DND-41 (cell line): ENCODE measurements around the gene DIS3L2.

ENCODE experiments used
- CTCF ChIP-seq: IDR thresholded peaks from 2 replicates; pipeline ENCODE4 v1.5.1; 2012; ENCODE audit warnings: borderline replicate concordance, low read length, moderate library complexity, mild to moderate bottlenecking; ENCODE audit not compliant: poor library complexity, severe bottlenecking; ENCODE audit errors: extremely low read depth
- EZH2 ChIP-seq: IDR thresholded peaks from 3 replicates; pipeline ENCODE4 v1.6.1; 2012; ENCODE audit warnings: borderline replicate concordance, low read depth, mild to moderate bottlenecking, moderate library complexity, low read length, inconsistent platforms; ENCODE audit not compliant: severe bottlenecking

- no peak for TF ChIP-seq CTCF
- TF ChIP-seq EZH2: no peak
These were observed 354.4 kb downstream of the DIS3L2 start for GRCh38 chr2:232315923-232316299.
